IMR-90 (cell line): ENCODE results near the gene RUNX2. TPM values are rescaled to one million over a fixed set of nuclear protein-coding genes. Genes with fewer than 3 reads are reported as not detected.

ENCODE experiments used
- ATAC-seq: fragments of 200-7000 bp; cut with Tn5 transposase; 2 replicates; pipeline ENCODE4 v1.9.1; 2020; ENCODE audit warnings: low read depth, mild to moderate bottlenecking, moderate library complexity
- BruUV-seq: library from RNA; stranded (reverse); fragments of 400-500 nt; replicated peaks from 2 replicates; lab custom pipeline; 2021; lab: Mats Ljungman, UMichigan
- CTCF ChIA-PET: fragments of 300-600 bp; formaldehyde crosslinking; extraction: SDS; loops from one replicate; lab custom pipeline; 2021; ENCODE audit warnings: antibody characterized with exemption; lab: Yijun Ruan, JAX
- POLR2A ChIA-PET: fragments of 300-600 bp; sonication (Branson Sonifier 250); formaldehyde crosslinking; loops from one replicate; lab custom pipeline; 2022; ENCODE audit warnings: antibody characterized with exemption; ENCODE audit not compliant: unreplicated experiment; lab: Charles Lee
- DNase-seq: peaks from one replicate; pipeline ENCODE4 v3.0.0; 2013
- H2AFZ ChIP-seq: replicated peaks from 2 replicates; pipeline ENCODE3; 2013; ENCODE audit warnings: low read length, mild to moderate bottlenecking; ENCODE audit not compliant: poor library complexity
- H2AK5ac ChIP-seq: 2 replicates; pipeline ENCODE4 v1.6.1; 2013; ENCODE audit warnings: low read depth, low read length, inconsistent platforms
- H2AK9ac ChIP-seq: replicated peaks from 2 replicates; pipeline ENCODE3; 2013; ENCODE audit warnings: mild to moderate bottlenecking, low read depth, low read length, moderate library complexity; ENCODE audit not compliant: poor library complexity
- H2BK120ac ChIP-seq: 2 replicates; pipeline ENCODE4 v1.6.1; 2013; ENCODE audit warnings: low read depth, low read length, inconsistent platforms
- H2BK15ac ChIP-seq: 3 replicates; pipeline ENCODE4 v1.6.1; 2013; ENCODE audit warnings: low read depth, low read length, inconsistent platforms
- H2BK20ac ChIP-seq: 2 replicates; pipeline ENCODE4 v1.6.1; 2013; ENCODE audit warnings: low read depth, mild to moderate bottlenecking, inconsistent platforms, low read length, moderate library complexity
- H2BK5ac ChIP-seq: 2 replicates; pipeline ENCODE4 v1.6.1; 2013; ENCODE audit warnings: mild to moderate bottlenecking, low read depth, low read length, inconsistent platforms; ENCODE audit not compliant: poor library complexity, severe bottlenecking
- H3K14ac ChIP-seq: replicated peaks from 2 replicates; pipeline ENCODE4 v1.6.1; 2013; ENCODE audit warnings: low read depth, low read length, inconsistent platforms
- H3K18ac ChIP-seq: 2 replicates; pipeline ENCODE4 v1.6.1; 2013; ENCODE audit warnings: low read depth, low read length, control low read depth
- H3K23ac ChIP-seq: 2 replicates; pipeline ENCODE4 v1.6.1; 2013; ENCODE audit warnings: low read depth, low read length, inconsistent platforms
- H3K27ac ChIP-seq: 2 replicates; pipeline ENCODE4 v1.5.1; 2013; ENCODE audit warnings: mild to moderate bottlenecking, control low read depth, low read length; ENCODE audit not compliant: insufficient read depth
- H3K27me3 ChIP-seq: 2 replicates; pipeline ENCODE4 v1.6.1; 2013; ENCODE audit warnings: low read length; ENCODE audit not compliant: control insufficient read depth, insufficient read depth
- H3K36me3 ChIP-seq: 2 replicates; pipeline ENCODE4 v1.6.1; 2013; ENCODE audit warnings: low read length, mixed read lengths; ENCODE audit not compliant: control insufficient read depth, insufficient read depth
- H3K4ac ChIP-seq: 2 replicates; pipeline ENCODE4 v1.6.1; 2013; ENCODE audit warnings: low read depth, low read length, inconsistent platforms
- H3K4me1 ChIP-seq: 2 replicates; pipeline ENCODE4 v1.6.1; 2013; ENCODE audit warnings: low read length, mixed read lengths; ENCODE audit not compliant: control insufficient read depth, insufficient read depth
- H3K4me2 ChIP-seq: 2 replicates; pipeline ENCODE4 v1.6.1; 2013; ENCODE audit warnings: low read depth, mild to moderate bottlenecking, control low read depth, low read length, moderate library complexity
- H3K4me3 ChIP-seq: 2 replicates; pipeline ENCODE4 v1.5.1; 2013; ENCODE audit warnings: low read depth, mild to moderate bottlenecking, control low read depth, low read length, moderate library complexity; ENCODE audit not compliant: insufficient read depth
- H3K56ac ChIP-seq: 2 replicates; pipeline ENCODE4 v1.6.1; 2013; ENCODE audit warnings: low read length, inconsistent platforms; ENCODE audit not compliant: insufficient read depth; ENCODE audit errors: extremely low read depth
- H3K79me1 ChIP-seq, 2 experiments: 2 replicates each; pipeline ENCODE4 v1.6.1; 2013; ENCODE audit warnings: low read length in 2 of 2, inconsistent platforms in 1 of 2, low read depth in 1 of 2
- H3K9ac ChIP-seq: 2 replicates; pipeline ENCODE4 v1.6.1; 2013; ENCODE audit warnings: low read depth, low read length, control low read depth
- H3K9me1 ChIP-seq: 2 replicates; pipeline ENCODE4 v1.6.1; 2013; ENCODE audit warnings: low read length, inconsistent platforms; ENCODE audit not compliant: insufficient read depth
- H3K9me3 ChIP-seq: 2 replicates; pipeline ENCODE4 v1.6.1; 2013; ENCODE audit warnings: low read length; ENCODE audit not compliant: control insufficient read depth, insufficient read depth
- H4K20me1 ChIP-seq: 2 replicates; pipeline ENCODE4 v1.6.1; 2013; ENCODE audit warnings: low read length, inconsistent platforms; ENCODE audit not compliant: insufficient read depth
- H4K5ac ChIP-seq: 2 replicates; pipeline ENCODE4 v1.6.1; 2013; ENCODE audit warnings: mild to moderate bottlenecking, low read depth, low read length, control low read depth
- H4K8ac ChIP-seq, 2 experiments: 2 replicates each; pipeline ENCODE4 v1.6.1; 2013; ENCODE audit warnings: low read depth in 2 of 2, low read length in 2 of 2, control low read depth in 1 of 2, inconsistent platforms in 1 of 2
- H4K91ac ChIP-seq: 2 replicates; pipeline ENCODE4 v1.6.1; 2013; ENCODE audit warnings: low read depth, low read length, inconsistent platforms; ENCODE audit not compliant: insufficient read depth
- BHLHE40 ChIP-seq: fragments of 150-350 bp; IDR thresholded peaks from 2 replicates; pipeline ENCODE4 v1.6.1; 2016; ENCODE audit warnings: mild to moderate bottlenecking, low read depth, low read length
- CEBPB ChIP-seq: IDR thresholded peaks from 2 replicates; pipeline ENCODE4 v1.6.1; 2012; ENCODE audit warnings: low read depth, low read length, improper control_type of control experiment
- FOS ChIP-seq: fragments of 150-350 bp; IDR thresholded peaks from 2 replicates; pipeline ENCODE4 v1.6.1; 2016; ENCODE audit warnings: low read depth, low read length
- MAFK ChIP-seq: IDR thresholded peaks from 2 replicates; pipeline ENCODE4 v1.6.1; 2012; ENCODE audit warnings: low read depth, low read length, improper control_type of control experiment
- MAZ ChIP-seq: IDR thresholded peaks from 2 replicates; pipeline ENCODE4 v1.6.1; 2012; ENCODE audit warnings: low read depth, mild to moderate bottlenecking, low read length, improper control_type of control experiment, moderate library complexity, borderline replicate concordance
- MXI1 ChIP-seq: IDR thresholded peaks from 2 replicates; pipeline ENCODE4 v1.6.1; 2012; ENCODE audit warnings: low read depth, mild to moderate bottlenecking, low read length, moderate library complexity, borderline replicate concordance
- NFE2L2 ChIP-seq: fragments of 150-350 bp; IDR thresholded peaks from 2 replicates; pipeline ENCODE4 v1.6.1; 2016; ENCODE audit warnings: low read depth, mild to moderate bottlenecking, low read length
- POLR2A ChIP-seq: IDR thresholded peaks from 2 replicates; pipeline ENCODE4 v1.6.1; 2012; ENCODE audit warnings: mild to moderate bottlenecking, low read depth, low read length
- RCOR1 ChIP-seq: IDR thresholded peaks from 2 replicates; pipeline ENCODE4 v1.6.1; 2012; ENCODE audit warnings: mild to moderate bottlenecking, low read length, improper control_type of control experiment; ENCODE audit not compliant: insufficient replicate concordance
- SMC3 ChIP-seq: fragments of 150-350 bp; IDR thresholded peaks from 2 replicates; pipeline ENCODE4 v1.6.1; 2016; ENCODE audit warnings: low read depth, mild to moderate bottlenecking, antibody characterized with exemption, low read length, moderate library complexity
- WGBS, 2 experiments: methylation state at CpG; one replicate each; pipeline versions ENCODE4 v1.1.5 to v1.1.7; 2013; ENCODE audit warnings: missing lambda C conversion rate in 2 of 2; ENCODE audit not compliant: insufficient read length in 1 of 2; ENCODE audit errors: extremely low coverage in 2 of 2; 5-methylcytosine and 5-hydroxymethylcytosine counted together
- dilution Hi-C: fragments of 300-500 bp; cut with HindIII; formaldehyde crosslinking; loops from one replicate; pipeline ENCODE4 v1.14.3; 2018; ENCODE audit warnings: low sequenced_read_pairs; ENCODE audit not compliant: unreplicated experiment
- in situ Hi-C: fragments of 300-500 bp; cut with MboI; formaldehyde crosslinking; loops from 3 replicates; pipeline ENCODE4 v1.14.3; 2019; ENCODE audit warnings: low sequenced_read_pairs, inconsistent platforms, mixed read lengths
- intact Hi-C: fragments of 100-400 bp; cut with micrococcal nuclease; formaldehyde crosslinking; loops from 2 replicates; pipeline ENCODE4 v1.10.0; 2022
- polyA plus RNA-seq, 3 experiments: library from polyadenylated mRNA; depleted of rRNA; stranded (reverse); fragments of >200 nt; gene quantifications; 2 replicates each; pipeline ENCODE4 v1.2.3, GENCODE V29; 2012; ENCODE audit warnings: low replicate concordance in 1 of 3
- total RNA-seq: library from RNA; depleted of rRNA; stranded (reverse); fragments of >200 nt; gene quantifications from 2 replicates; pipeline ENCODE4 v1.2.3, GENCODE V29; 2012
- TF ChIP-seq, protein P1 (sequence below): fragments of 150-350 bp; IDR thresholded peaks from 2 replicates; pipeline ENCODE4 v1.6.1; 2017; ENCODE audit warnings: mild to moderate bottlenecking, antibody characterized with exemption, low read length, low read depth

RUNX2 gene
- total and polyA plus RNA-seq, 2 of the 4 experiments (the other 2 are of a cell fraction) = 2.3 to 4.7 TPM

DNA sequence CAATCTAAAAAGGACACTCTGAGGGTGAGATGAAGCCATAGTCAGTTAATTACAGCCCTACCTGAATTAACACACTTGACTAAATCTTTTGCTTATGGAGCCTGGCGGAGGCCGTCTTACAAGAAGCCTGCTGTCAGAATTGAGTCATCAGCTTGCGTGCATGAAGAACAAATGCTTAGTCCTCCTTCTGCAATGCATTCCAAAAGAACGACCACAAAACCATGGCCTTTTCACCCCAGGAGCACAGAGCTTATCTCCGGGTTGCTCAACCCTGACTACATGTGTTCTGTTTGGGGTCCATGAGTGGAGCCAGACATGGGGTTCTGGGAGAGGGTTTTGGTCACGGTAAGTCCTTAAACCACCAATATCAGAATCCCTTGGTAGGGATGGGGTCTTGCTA, 369.5 kb downstream of the RUNX2 start:
- H4K20me1 ChIP-seq = no peaks in the 10 kb centered on the region
- H3K9me1 ChIP-seq = peaks cover 20% of the 10 kb centered on the region
- H2BK5ac ChIP-seq = peak overlapping the region; percentile 87
- peak overlapping the region; percentile 37 to 91; a peak in 3 of 4 replicates for H4K8ac ChIP-seq
- peak; percentile 94 for ATAC-seq
- peak overlapping the region; percentile 96 for H2AK5ac ChIP-seq
- in situ Hi-C loops (no loop called here), intact Hi-C loops (loop anchor here (5.0 kb wide), 1 partner anchor 40 kb away; no protein-coding TSS in a partner anchor), dilution Hi-C loops (no loop called here)
- H3K4ac ChIP-seq = peak overlapping the region; percentile 96
- peaks cover 13% of the 10 kb centered on the region for H3K4me1 ChIP-seq
- H3K14ac ChIP-seq = peak overlapping the region; percentile 72; the same call in 1 of the 2 replicates
- TF ChIP-seq FOS (peak; percentile 89), MAFK (peak; percentile 51; the same call in 1 of the 2 replicates), CEBPB (peak; percentile 97), RCOR1 (peak; percentile 76), MAZ (no peak), SMC3 (no peak), BHLHE40 (peak; percentile 67), POLR2A (no peak), NFE2L2 (peak; percentile 71; the same call in 1 of the 2 replicates), MXI1 (0 out of 2 replicates have a peak, but pooled peaks have one; percentile 43)
- TF ChIP-seq, protein P1, sequence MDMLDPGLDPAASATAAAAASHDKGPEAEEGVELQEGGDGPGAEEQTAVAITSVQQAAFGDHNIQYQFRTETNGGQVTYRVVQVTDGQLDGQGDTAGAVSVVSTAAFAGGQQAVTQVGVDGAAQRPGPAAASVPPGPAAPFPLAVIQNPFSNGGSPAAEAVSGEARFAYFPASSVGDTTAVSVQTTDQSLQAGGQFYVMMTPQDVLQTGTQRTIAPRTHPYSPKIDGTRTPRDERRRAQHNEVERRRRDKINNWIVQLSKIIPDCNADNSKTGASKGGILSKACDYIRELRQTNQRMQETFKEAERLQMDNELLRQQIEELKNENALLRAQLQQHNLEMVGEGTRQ = 0 out of 2 replicates have a peak, but pooled peaks have one; percentile 6
- peak overlapping the region; percentile 58 for H2AFZ ChIP-seq
- POLR2A ChIA-PET = interaction anchor here (1.4 kb wide), 1 partner anchor 72 kb away, joined by 3 read pairs; no protein-coding TSS in a partner anchor
- H3K9ac ChIP-seq = no peak overlapping the region
- peak overlapping the region; percentile 94 for H4K91ac ChIP-seq
- H2BK120ac ChIP-seq = peak overlapping the region; percentile 96
- DNase-seq = peak; percentile 99
- H2AK9ac ChIP-seq = peak overlapping the region; percentile 56
- CTCF ChIA-PET = interaction anchor here (0.6 to 1.5 kb wide), 3 partner anchors 9 to 23 kb away, joined by 4 to 5 read pairs (median 5); no protein-coding TSS in a partner anchor
- H3K9me3 ChIP-seq = no peaks in the 10 kb centered on the region
- peak overlapping the region; percentile 86 for H3K56ac ChIP-seq
- H3K79me1 ChIP-seq = no peaks in the 10 kb centered on the region
- peak overlapping the region; percentile 40; the same call in 1 of the 2 replicates for H4K5ac ChIP-seq
- peak overlapping the region; percentile 35 for H3K27ac ChIP-seq
- WGBS, 2 experiments = no CpG with 5 or more reads among the region's 6 CpGs
- H2BK15ac ChIP-seq = peak overlapping the region; percentile 96; the same call in 2 of the 3 replicates
- H3K23ac ChIP-seq = peak overlapping the region; percentile 90
- no peaks in the 10 kb centered on the region for H3K27me3 ChIP-seq
- peak overlapping the region; percentile 99 for H2BK20ac ChIP-seq
- H3K4me3 ChIP-seq = no peak overlapping the region
- no peak overlapping the region for H3K4me2 ChIP-seq
- no TSS peak for BruUV-seq
- peak overlapping the region; percentile 52 for H3K18ac ChIP-seq
- no peaks in the 10 kb centered on the region for H3K36me3 ChIP-seq
